ENCODE data around the gene TRIP12. TPM values are rescaled to one million over a fixed set of nuclear protein-coding genes. Genes with fewer than 3 reads are reported as not detected.

TRIP12 gene
- total and polyA plus RNA-seq, 2 of the 8 experiments (the other 6 are each of a cell fraction or from before 2014, with no cell fraction given) = 23.1 to 174 TPM

- no peak for FAIRE-seq
- 89% methylated on average over 1 of the region's 1 CpG; no CpG with 5 or more reads in 1 of the 2 experiments for WGBS, 2 experiments (ENCODE audit: extremely low coverage in 1 of 2, insufficient coverage in 1 of 2, insufficient read length in 1 of 2, insufficient replicate concordance in 2 of 2, low coverage in 1 of 2, low lambda C conversion rate in 2 of 2, missing lambda C conversion rate in 1 of 2)
- TF ChIP-seq POU5F1 (IDR thresholded peaks at IDR 0.05; ENCODE audit: low read depth, low read length) = no peak
- TF ChIP-seq MAFK (IDR thresholded peaks at IDR 0.05; ENCODE audit: low read depth, low read length) = no peak
- no peak for TF ChIP-seq SRF (IDR thresholded peaks at IDR 0.05; ENCODE audit: low read depth, low read length)
- no peak for TF ChIP-seq TBP (IDR thresholded peaks at IDR 0.05; ENCODE audit: low read depth, low read length)
- TF ChIP-seq TAF1 (IDR thresholded peaks at IDR 0.05; ENCODE audit: low read depth, low read length) = no peak
These were observed 61.5 kb downstream of the TRIP12 start for GRCh38 chr2:229860334-229860733.

More at GRCh38 chr2:229860334-229860733, 61.5 kb downstream of the TRIP12 start:
- Histone ChIP-seq H3K18ac (ENCODE audit: extremely low read depth, low read length) (no peak overlapping the region), H3K79me1 (ENCODE audit: low read depth, low read length) (0 out of 2 replicates have a peak, but pooled peaks cover 2% of the 10 kb centered on the region), H4K5ac (ENCODE audit: insufficient read length, low read depth, low read length) (no peak overlapping the region), H3K23ac (ENCODE audit: insufficient read length) (no peak overlapping the region), H2AK5ac (ENCODE audit: low read depth, low read length) (no peak overlapping the region), H3K27ac (ENCODE audit: low read depth, low read length) (no peak overlapping the region), H4K8ac (ENCODE audit: extremely low read depth, insufficient read depth, low read length) (no peak overlapping the region), H3K4ac (replicated peaks; ENCODE audit: insufficient read length, low read depth, low read length) (no peak overlapping the region), H2BK120ac (replicated peaks; ENCODE audit: low read depth, low read length) (no peak overlapping the region), H2AFZ (ENCODE audit: low read length) (no peak overlapping the region), H3K23me2 (ENCODE audit: low read depth, low read length) (no peaks in the 10 kb centered on the region), H3K79me2 (ENCODE audit: control insufficient read depth in 1 of 2, insufficient read depth in 2 of 2, low read length in 2 of 2) (peaks cover 0 to 34% of the 10 kb centered on the region in 2 experiments; a peak in 2 of 4 replicates), H2BK5ac (ENCODE audit: low read depth, low read length) (no peak overlapping the region), H3K27me3 (replicated peaks in 1 of 4; ENCODE audit: control insufficient read depth in 3 of 4, extremely low read depth in 1 of 4, insufficient read depth in 3 of 4, low read length in 3 of 4) (no peaks in the 10 kb centered on the region), H2BK12ac (ENCODE audit: low read depth, low read length) (no peak overlapping the region), H3K14ac (ENCODE audit: insufficient read length) (no peak overlapping the region), H4K91ac (replicated peaks; ENCODE audit: insufficient read length, low read length) (no peak overlapping the region), H4K20me1 (replicated peaks in 1 of 2; ENCODE audit: control insufficient read depth in 1 of 2, insufficient read depth in 2 of 2, low read length in 2 of 2) (no peaks in the 10 kb centered on the region), H2BK20ac (ENCODE audit: low read length) (no peak overlapping the region), H3K4me2 (ENCODE audit: insufficient read depth in 1 of 2, low read depth in 2 of 2, low read length in 2 of 2) (no peak overlapping the region), H2BK15ac (ENCODE audit: low read length) (no peak overlapping the region), H3K56ac (replicated peaks; ENCODE audit: insufficient read length, low read depth, low read length) (no peak overlapping the region), H3K9me3 (ENCODE audit: insufficient read depth in 2 of 2, low read depth in 1 of 2, low read length in 1 of 2) (no peaks in the 10 kb centered on the region), H3K4me3 (ENCODE audit: extremely low read depth in 1 of 4, insufficient read depth in 2 of 4, low read depth in 3 of 4, low read length in 4 of 4) (no peak overlapping the region), H3K36me3 (ENCODE audit: control insufficient read depth in 2 of 4, insufficient read depth in 4 of 4, low read length in 3 of 4) (peaks cover 0 to 24% (median 15%) of the 10 kb centered on the region in 4 experiments; a peak in 5 of 8 replicates), H3K4me1 (replicated peaks in 1 of 4; ENCODE audit: control insufficient read depth in 3 of 4, insufficient read depth in 4 of 4, low read length in 3 of 4) (no peaks in the 10 kb centered on the region), H3K9ac (replicated peaks in 1 of 4; ENCODE audit: extremely low read depth in 1 of 4, low read depth in 3 of 4, low read length in 3 of 4) (no peak overlapping the region)
- ChIA-PET POLR2A (ENCODE audit: partially characterized antibody) (no interaction called here), CTCF (ENCODE audit: partially characterized antibody) (no interaction called here)
- DNase-seq (ENCODE audit: low read depth in 1 of 2, low spot score in 2 of 2) = no peak
